Measurements from ENCODE around the gene LSMEM2. TPM values are rescaled to one million over a fixed set of nuclear protein-coding genes. Genes with fewer than 3 reads are reported as not detected.
"Not testable (repeated sequence)": the region's sequence is repeated elsewhere in the genome, so short reads cannot be mapped to it uniquely, and the experiment has no call there.

The LSMEM2 gene
- total and polyA plus RNA-seq, 2 of the 8 experiments (the other 6 are each of a cell fraction or from before 2014, with no cell fraction given) = 0.58 to 0.68 TPM

DNA sequence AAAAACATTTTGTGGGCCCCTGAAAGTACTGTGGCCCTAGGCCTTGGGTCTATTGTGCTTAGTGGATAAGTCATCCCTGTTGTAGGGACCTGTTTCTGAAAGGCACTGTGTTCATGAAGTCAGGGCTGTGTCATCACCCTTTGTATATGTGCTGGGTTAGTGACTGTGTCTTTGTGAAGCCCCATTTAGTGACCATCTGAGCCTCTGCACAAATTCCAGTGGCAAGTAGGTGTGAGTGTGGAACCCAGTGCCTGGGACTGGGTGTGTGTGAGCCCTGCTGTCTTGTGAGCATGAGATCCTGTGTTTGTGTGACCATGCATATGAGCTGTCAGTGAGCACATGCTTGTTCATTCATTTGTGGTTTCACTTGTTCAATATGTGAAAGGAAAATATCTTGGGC lies 25.7 kb downstream of the LSMEM2 start (continued):
- TF ChIP-seq GTF2F1 (IDR thresholded peaks at IDR 0.05; ENCODE audit: borderline replicate concordance, low read depth, low read length) (no peak), SP1 (IDR thresholded peaks at IDR 0.05; ENCODE audit: low read depth, low read length) (no peak)

DNA sequence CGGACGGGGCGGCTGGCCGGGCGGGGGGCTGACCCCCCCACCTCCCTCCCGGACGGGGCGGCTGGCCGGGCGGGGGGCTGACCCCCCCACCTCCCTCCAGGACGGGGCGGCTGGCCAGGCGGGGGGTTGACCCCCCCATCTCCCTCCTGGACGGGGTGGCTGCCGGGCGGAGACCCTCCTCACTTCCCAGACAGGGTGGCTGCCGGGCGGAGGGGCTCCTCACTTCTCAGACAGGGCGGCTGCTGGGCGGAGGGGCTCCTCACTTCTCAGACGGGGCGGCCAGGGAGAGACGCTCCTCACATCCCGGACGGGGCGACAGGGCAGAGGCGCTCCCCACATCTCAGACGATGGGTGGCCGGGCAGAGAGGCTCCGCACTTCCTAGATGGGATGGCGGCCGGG lies 33.2 kb downstream of the LSMEM2 start:
- H3K27ac ChIP-seq (ENCODE audit: low read depth, low read length); H3K4ac ChIP-seq (replicated peaks; ENCODE audit: insufficient read length, low read depth, low read length); FAIRE-seq; POLR2A ChIA-PET (ENCODE audit: partially characterized antibody); H2AFZ ChIP-seq (ENCODE audit: low read length); H4K5ac ChIP-seq (ENCODE audit: insufficient read length, low read depth, low read length); H2BK5ac ChIP-seq (ENCODE audit: low read depth, low read length); H2BK12ac ChIP-seq (ENCODE audit: low read depth, low read length); H3K4me2 ChIP-seq (ENCODE audit: insufficient read depth in 1 of 2, low read depth in 2 of 2, low read length in 2 of 2); H4K91ac ChIP-seq (replicated peaks; ENCODE audit: insufficient read length, low read length); H3K56ac ChIP-seq (replicated peaks; ENCODE audit: insufficient read length, low read depth, low read length); H3K79me1 ChIP-seq (ENCODE audit: low read depth, low read length); H4K8ac ChIP-seq (ENCODE audit: extremely low read depth, insufficient read depth, low read length); H3K4me1 ChIP-seq (replicated peaks in 1 of 4; ENCODE audit: control insufficient read depth in 3 of 4, insufficient read depth in 4 of 4, low read length in 3 of 4); H3K36me3 ChIP-seq (ENCODE audit: control insufficient read depth in 2 of 4, insufficient read depth in 4 of 4, low read length in 3 of 4); H2AK5ac ChIP-seq (ENCODE audit: low read depth, low read length); H3K9ac ChIP-seq (replicated peaks in 1 of 4; ENCODE audit: extremely low read depth in 1 of 4, low read depth in 3 of 4, low read length in 3 of 4); H3K4me3 ChIP-seq (ENCODE audit: extremely low read depth in 1 of 4, insufficient read depth in 2 of 4, low read depth in 3 of 4, low read length in 4 of 4); DNase-seq (ENCODE audit: low read depth in 1 of 2, low spot score in 2 of 2); H2BK120ac ChIP-seq (replicated peaks; ENCODE audit: low read depth, low read length); CTCF ChIA-PET (ENCODE audit: partially characterized antibody); H3K23me2 ChIP-seq (ENCODE audit: low read depth, low read length); H3K18ac ChIP-seq (ENCODE audit: extremely low read depth, low read length); H3K14ac ChIP-seq (ENCODE audit: insufficient read length); H2BK20ac ChIP-seq (ENCODE audit: low read length); H3K27me3 ChIP-seq (replicated peaks in 1 of 4; ENCODE audit: control insufficient read depth in 3 of 4, extremely low read depth in 1 of 4, insufficient read depth in 3 of 4, low read length in 3 of 4); H3K23ac ChIP-seq (ENCODE audit: insufficient read length); H2BK15ac ChIP-seq (ENCODE audit: low read length); H3K79me2 ChIP-seq (ENCODE audit: control insufficient read depth in 1 of 2, insufficient read depth in 2 of 2, low read length in 2 of 2): not testable (repeated sequence)
- peaks cover 9 to 25% of the 10 kb centered on the region in 2 experiments; a peak in 3 of 4 replicates for H3K9me3 ChIP-seq (ENCODE audit: insufficient read depth in 2 of 2, low read depth in 1 of 2, low read length in 1 of 2)
- 90% methylated on average over 6 of the region's 32 CpGs; no CpG with 5 or more reads in 1 of the 2 experiments for whole genome bisulfite sequencing, 2 experiments (ENCODE audit: extremely low coverage in 1 of 2, insufficient coverage in 1 of 2, insufficient read length in 1 of 2, insufficient replicate concordance in 2 of 2, low coverage in 1 of 2, low lambda C conversion rate in 2 of 2, missing lambda C conversion rate in 1 of 2)
- peaks cover 7 to 10% of the 10 kb centered on the region in 2 experiments for H4K20me1 ChIP-seq (replicated peaks in 1 of 2; ENCODE audit: control insufficient read depth in 1 of 2, insufficient read depth in 2 of 2, low read length in 2 of 2)
